DOHH2 (cell line): ENCODE results near the gene CDK14.

Experiments
- H3F3A ChIP-seq: fragments of 200-600 bp; sonication (generic), shearing (Covaris generic); 2 replicates; pipeline ENCODE4 v1.6.0; 2016; ENCODE audit warnings: antibody characterized with exemption, mild to moderate bottlenecking; ENCODE audit not compliant: control insufficient read depth, insufficient read depth
- H3K27ac ChIP-seq: fragments of 200-600 bp; sonication (generic); 2 replicates; pipeline ENCODE4 v1.5.1; 2014; ENCODE audit warnings: low read depth, mild to moderate bottlenecking, low read length, moderate library complexity
- H3K27me3 ChIP-seq: fragments of 200-600 bp; sonication (generic); 2 replicates; pipeline ENCODE4 v1.6.1; 2014; ENCODE audit warnings: mild to moderate bottlenecking, low read length, mixed read lengths; ENCODE audit not compliant: control insufficient read depth
- H3K36me3 ChIP-seq: fragments of 200-600 bp; sonication (generic); 2 replicates; pipeline ENCODE4 v1.6.1; 2014; ENCODE audit warnings: mild to moderate bottlenecking, low read length, moderate library complexity, mixed read lengths; ENCODE audit not compliant: control insufficient read depth
- H3K4me1 ChIP-seq: fragments of 200-600 bp; sonication (generic); 2 replicates; pipeline ENCODE4 v1.6.1; 2014; ENCODE audit warnings: mild to moderate bottlenecking, low read length, mixed read lengths; ENCODE audit not compliant: control insufficient read depth
- H3K4me2 ChIP-seq: fragments of 200-600 bp; sonication (generic); 2 replicates; pipeline ENCODE4 v1.6.0; 2014; ENCODE audit warnings: mild to moderate bottlenecking, low read length, moderate library complexity
- H3K4me3 ChIP-seq: fragments of 200-600 bp; sonication (generic); 2 replicates; pipeline ENCODE4 v1.5.1; 2014; ENCODE audit warnings: mild to moderate bottlenecking, low read length, mixed read lengths
- H3K79me2 ChIP-seq: fragments of 200-600 bp; sonication (generic); 2 replicates; pipeline ENCODE4 v1.6.1; 2014; ENCODE audit warnings: mild to moderate bottlenecking, low read length, mixed read lengths; ENCODE audit not compliant: control insufficient read depth
- H3K9me2 ChIP-seq: fragments of 200-600 bp; sonication (generic); replicated peaks from 2 replicates; pipeline ENCODE4 v1.6.1; 2014; ENCODE audit warnings: mild to moderate bottlenecking, low read length, mixed read lengths; ENCODE audit not compliant: control insufficient read depth
- H3K9me3 ChIP-seq: fragments of 200-600 bp; sonication (generic); 2 replicates; pipeline ENCODE4 v1.6.1; 2014; ENCODE audit warnings: antibody characterized with exemption, low read length, mixed read lengths; ENCODE audit not compliant: control insufficient read depth, insufficient read depth
- H4K20me1 ChIP-seq: fragments of 200-600 bp; sonication (generic); 2 replicates; pipeline ENCODE4 v1.6.0; 2014; ENCODE audit warnings: low read depth, mild to moderate bottlenecking, antibody characterized with exemption, low read length, moderate library complexity; ENCODE audit not compliant: control insufficient read depth, insufficient read depth
- CTCF ChIP-seq: fragments of 200-600 bp; sonication (generic); IDR thresholded peaks from one replicate; pipeline ENCODE4 v1.5.1; 2014; ENCODE audit warnings: antibody characterized with exemption, mild to moderate bottlenecking, low read depth, low read length; ENCODE audit not compliant: poor library complexity, severe bottlenecking
- EZH2phosphoT487 ChIP-seq: fragments of 200-600 bp; sonication (generic); IDR thresholded peaks from 2 replicates; pipeline ENCODE4 v1.6.1; 2017; ENCODE audit warnings: borderline replicate concordance, mild to moderate bottlenecking, antibody characterized with exemption, low read length, moderate library complexity, mixed read lengths

Gene CDK14

DNA sequence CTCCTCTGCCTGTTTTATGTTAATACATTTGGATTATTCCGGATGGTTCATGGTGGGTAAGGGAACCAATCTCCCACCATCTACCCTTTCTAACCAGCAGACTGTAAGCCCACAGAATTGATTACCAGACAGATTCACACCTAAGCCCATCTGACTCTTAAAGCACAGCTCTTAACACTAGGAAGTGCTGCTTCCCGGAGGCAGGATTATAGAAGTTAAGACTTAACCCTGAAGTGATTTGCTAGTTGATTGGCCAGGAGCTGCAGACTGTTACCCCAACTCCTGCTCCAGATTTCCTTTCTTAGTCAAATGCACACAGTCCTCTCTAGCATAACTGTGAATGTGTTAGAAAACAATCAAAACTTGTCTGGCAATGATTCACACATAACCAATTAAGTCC lies 221.7 kb downstream of the CDK14 start:
- H3K79me2 ChIP-seq, result peaks cover 36% of the 10 kb centered on the region
- no peaks in the 10 kb centered on the region for H3K4me1 ChIP-seq
- TF ChIP-seq EZH2phosphoT487, result no peak
- no peak for TF ChIP-seq CTCF
- no peaks in the 10 kb centered on the region for H3K9me3 ChIP-seq
- no peak overlapping the region for H3K27ac ChIP-seq
- H3F3A ChIP-seq, result peaks cover 11% of the 10 kb centered on the region; the same call in 1 of the 2 replicates
- no peak overlapping the region for H3K4me2 ChIP-seq
- H3K9me2 ChIP-seq, result no peaks in the 10 kb centered on the region; the same call in 1 of the 2 replicates
- no peaks in the 10 kb centered on the region for H4K20me1 ChIP-seq
- H3K27me3 ChIP-seq, result no peaks in the 10 kb centered on the region
- no peak overlapping the region for H3K4me3 ChIP-seq
- peaks cover 47% of the 10 kb centered on the region for H3K36me3 ChIP-seq

GRCh38 chr7:90818341-90818740 lies 222.2 kb downstream of the CDK14 start:
- TF ChIP-seq CTCF, result no peak
- no peak for TF ChIP-seq EZH2phosphoT487
- Histone ChIP-seq H3K4me2 (no peak overlapping the region), H3K79me2 (peaks cover 38% of the 10 kb centered on the region), H3F3A (peaks cover 11% of the 10 kb centered on the region; the same call in 1 of the 2 replicates), H3K27ac (no peak overlapping the region), H3K27me3 (no peaks in the 10 kb centered on the region), H3K4me1 (no peaks in the 10 kb centered on the region), H3K4me3 (no peak overlapping the region), H3K36me3 (peaks cover 51% of the 10 kb centered on the region), H3K9me3 (no peaks in the 10 kb centered on the region), H4K20me1 (no peaks in the 10 kb centered on the region), H3K9me2 (no peaks in the 10 kb centered on the region; the same call in 1 of the 2 replicates)

DNA sequence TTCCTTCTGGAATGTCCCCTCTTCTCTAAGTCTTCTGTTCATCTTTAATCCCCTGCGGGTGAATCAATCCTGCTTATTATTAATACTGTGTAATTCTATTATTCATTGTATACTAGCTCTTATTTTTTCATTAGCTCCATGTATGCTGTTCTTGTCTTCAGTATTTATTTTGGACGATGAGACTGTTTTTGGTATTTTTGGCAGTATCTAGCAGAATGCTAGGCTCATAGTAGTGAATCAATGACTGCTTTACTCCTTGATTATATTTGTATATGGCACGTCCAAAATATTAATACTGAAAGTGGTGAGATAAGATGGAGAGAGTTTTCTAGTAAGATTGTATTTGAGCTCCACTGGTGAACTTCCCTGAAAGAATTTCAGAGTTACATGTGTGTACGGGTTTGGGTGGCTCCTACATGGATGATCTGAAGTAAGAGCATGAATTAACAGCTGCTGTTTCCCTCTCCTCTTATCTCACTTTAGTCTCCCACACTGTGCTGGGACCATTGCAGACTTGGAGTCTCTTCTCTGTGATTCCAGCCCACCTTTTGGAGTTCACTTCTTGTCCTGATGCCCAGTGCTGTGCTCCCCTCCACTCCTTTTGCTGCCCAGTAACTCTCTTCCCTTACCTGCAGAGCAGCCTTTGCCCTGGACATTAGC lies 226.0 kb downstream of the CDK14 start:
- no peaks in the 10 kb centered on the region for H3K27me3 ChIP-seq
- H3K9me2 ChIP-seq, result no peaks in the 10 kb centered on the region
- H3K36me3 ChIP-seq, result peaks cover 59% of the 10 kb centered on the region
- no peaks in the 10 kb centered on the region for H3K4me1 ChIP-seq
- H3K4me3 ChIP-seq, result no peak overlapping the region
- H3F3A ChIP-seq, result peaks cover 6% of the 10 kb centered on the region; the same call in 1 of the 2 replicates
- peaks cover under 1% of the 10 kb centered on the region; the same call in 1 of the 2 replicates for H3K9me3 ChIP-seq
- H4K20me1 ChIP-seq, result no peaks in the 10 kb centered on the region
- peaks cover 34% of the 10 kb centered on the region for H3K79me2 ChIP-seq
- no peak overlapping the region for H3K27ac ChIP-seq
- no peak for TF ChIP-seq CTCF
- TF ChIP-seq EZH2phosphoT487, result no peak
- H3K4me2 ChIP-seq, result no peak overlapping the region
